T47D (cell line): Measurements from ENCODE around the gene DAAM2.

Source experiments
- DNase-seq, 2 experiments: peaks; one replicate each; pipeline versions ENCODE4 v3.0.0 to v3.0.0-alpha.2; 2011 to 2012; ENCODE audit warnings: low read depth in 1 of 2, low spot score in 1 of 2
- JUND ChIP-seq: IDR thresholded peaks from 2 replicates; pipeline ENCODE4 v1.6.1; 2012; ENCODE audit warnings: low read depth
- in situ Hi-C: cut with HindIII; loops from 2 replicates; pipeline ENCODE4 v1.10.0; 2016; ENCODE audit warnings: low sequenced_read_pairs, low pct_unique_long_range_greater_than_20kb

Gene DAAM2

GRCh38 chr6:39876111-39876510 lies 83.9 kb downstream of the DAAM2 start:
- no peak for DNase-seq
- in situ Hi-C loops = no loop called here
- no peak for TF ChIP-seq JUND

- in situ Hi-C loops = no loop called here
- TF ChIP-seq JUND = no peak
These were observed 84.7 kb downstream of the DAAM2 start for GRCh38 chr6:39876826-39877225.

GRCh38 chr6:39879535-39879934 lies 87.4 kb downstream of the DAAM2 start:
- DNase-seq = no peak
- no peak for TF ChIP-seq JUND
- in situ Hi-C loops = no loop called here

More at GRCh38 chr6:39876826-39877225, 84.7 kb downstream of the DAAM2 start:
- DNase-seq = no peak

GRCh38 chr6:39880594-39880993 lies 88.4 kb downstream of the DAAM2 start:
- in situ Hi-C loops = no loop called here
- peak in 1 of 2 experiments; percentile 12 for DNase-seq
- TF ChIP-seq JUND = no peak

- no peak for TF ChIP-seq JUND
- in situ Hi-C loops = no loop called here
- no peak for DNase-seq
These were observed 89.8 kb downstream of the DAAM2 start for GRCh38 chr6:39881851-39882530.

GRCh38 chr6:39882531-39882899 lies 90.3 kb downstream of the DAAM2 start:
- in situ Hi-C loops = no loop called here
- no peak for DNase-seq
- no peak for TF ChIP-seq JUND

GRCh38 chr6:39884696-39885095 lies 92.5 kb downstream of the DAAM2 start:
- in situ Hi-C loops = no loop called here
- no peak for TF ChIP-seq JUND
- no peak for DNase-seq

- no peak for DNase-seq
- TF ChIP-seq JUND = no peak
- in situ Hi-C loops = no loop called here
These were observed 93.5 kb downstream of the DAAM2 start for GRCh38 chr6:39885691-39886090.

- DNase-seq = no peak
- no peak for TF ChIP-seq JUND
- in situ Hi-C loops = no loop called here
These were observed 94.7 kb downstream of the DAAM2 start for GRCh38 chr6:39886871-39887270.

- no peak for TF ChIP-seq JUND
- in situ Hi-C loops = no loop called here
- no peak for DNase-seq
These were observed 95.7 kb downstream of the DAAM2 start for GRCh38 chr6:39887692-39888450.

- TF ChIP-seq JUND = no peak
- in situ Hi-C loops = no loop called here
- no peak for DNase-seq
These were observed 97.1 kb downstream of the DAAM2 start for GRCh38 chr6:39889229-39889628.

- no peak for DNase-seq
- no peak for TF ChIP-seq JUND
- in situ Hi-C loops = no loop called here
These were observed 99.2 kb downstream of the DAAM2 start for GRCh38 chr6:39891353-39891752.

- in situ Hi-C loops = no loop called here
- no peak for TF ChIP-seq JUND
- no peak for DNase-seq
These were observed 99.8 kb downstream of the DAAM2 start for GRCh38 chr6:39891976-39892375.

GRCh38 chr6:39892490-39893129 lies 100.4 kb downstream of the DAAM2 start:
- DNase-seq = peak in 1 of 2 experiments; percentile 52
- no peak for TF ChIP-seq JUND
- in situ Hi-C loops = no loop called here
